H1 (cell line): ENCODE data around the gene TAPT1. TPM values are rescaled to one million over a fixed set of nuclear protein-coding genes. Genes with fewer than 3 reads are reported as not detected.

Experiments used
- RBBP5 ChIP-seq: IDR thresholded peaks from 2 replicates; pipeline ENCODE4 v1.7.1; 2012; ENCODE audit warnings: low read depth, mild to moderate bottlenecking, inconsistent platforms, low read length, moderate library complexity, borderline replicate concordance
- RNF2 ChIP-seq: fragments of 200-900, 300-1000 bp; sonication (generic); IDR thresholded peaks from 2 replicates; pipeline ENCODE4 v1.7.1; 2016; ENCODE audit warnings: borderline replicate concordance, low read depth, mild to moderate bottlenecking, antibody characterized with exemption, low read length; ENCODE audit not compliant: poor library complexity, severe bottlenecking; ENCODE audit errors: missing control alignments
- polyA plus RNA-seq, 7 experiments: library from polyadenylated mRNA; depleted of rRNA in 3 of 7; stranded (reverse) in 5 of 7; unstranded in 2 of 7; fragments of >200 nt in 5 of 7; fragments of 200-250 nt in 2 of 7; gene quantifications; 1 replicate in 5 of 7; 2 replicates in 1 of 7; 4 replicates in 1 of 7; pipeline versions ENCODE4 v1.2.1 to v1.2.3, GENCODE V29; 2011 to 2013; ENCODE audit warnings: missing spikeins in 2 of 7, mixed read lengths in 2 of 7
- total RNA-seq: library from RNA; stranded (reverse); fragmentation: NEBNext Ultra II Directional; extraction: Animal tissue kit (Norgen Biotek cat#: 25700); gene quantifications from 2 replicates; pipeline ENCODE4 v1.2.1, GENCODE V29; 2021

TAPT1 gene
- total and polyA plus RNA-seq, 2 of the 8 experiments (the other 6 are each of a cell fraction or from before 2014, with no cell fraction given), result 4.2 to 15.3 TPM

GRCh38 chr4:16162891-16163290, 63.4 kb downstream of the TAPT1 start (continued):
- TF ChIP-seq RNF2 (no peak), RBBP5 (no peak)
